Left lung (tissue), 10 donors: ENCODE results near the gene MBP. TPM values are rescaled to one million over a fixed set of nuclear protein-coding genes. Genes with fewer than 3 reads are reported as not detected.

Source experiments
- ATAC-seq: fragments of 200-7000 bp; cut with Tn5 transposase; one replicate; pipeline ENCODE4 v1.9.1; 2020; ENCODE audit warnings: moderate library complexity
- DNase-seq, 4 donors: peaks; one replicate each; pipeline ENCODE4 v3.0.0-alpha.2; 2013 to 2020
- H3K27ac ChIP-seq, 2 donors: fragments of 200-600 bp; sonication (generic) in 1 of 2; one replicate each; pipeline versions ENCODE4 v1.5.0 to v1.8.0; 2020 to 2021
- H3K27me3 ChIP-seq, 2 donors: fragments of 200-600 bp; sonication (generic) in 1 of 2; one replicate each; pipeline versions ENCODE4 v1.5.0 to v1.8.0; 2020 to 2021
- H3K36me3 ChIP-seq, 2 donors: fragments of 200-600 bp; sonication (generic) in 1 of 2; one replicate each; pipeline versions ENCODE4 v1.5.0 to v1.8.0; 2020 to 2021
- H3K4me1 ChIP-seq, 2 donors: fragments of 200-600 bp; one replicate each; pipeline ENCODE4 v1.8.0; 2021
- H3K4me3 ChIP-seq, 2 donors: fragments of 200-600 bp; sonication (generic) in 1 of 2; one replicate each; pipeline versions ENCODE4 v1.5.0 to v1.8.0; 2020 to 2021; ENCODE audit warnings: mild to moderate bottlenecking in 1 of 2
- H3K9me3 ChIP-seq, 2 donors: fragments of 200-600 bp; sonication (generic) in 1 of 2; one replicate each; pipeline versions ENCODE4 v1.5.0 to v1.8.0; 2020 to 2021
- intact Hi-C, 2 donors: fragments of 100-400 bp; cut with DNase I; formaldehyde crosslinking; loops; one replicate each; pipeline versions ENCODE4 v1.11.2 to v1.14.2; 2022
- polyA plus RNA-seq, 6 donors: library from polyadenylated mRNA; unstranded; fragments of 120-200 nt; gene quantifications; one replicate each; pipeline ENCODE4 v1.2.1, GENCODE V29; 2013; ENCODE audit not compliant: insufficient read length in 6 of 6
- total RNA-seq, 2 donors: library from RNA; stranded (reverse); fragmentation: NEBNext Ultra II Directional; extraction: Animal tissue kit (Norgen Biotek cat#: 25700); gene quantifications; one replicate each; pipeline ENCODE4 v1.2.1, GENCODE V29; 2021
- TF ChIP-seq, protein P1 (sequence below), 2 donors: fragments of 200-600 bp; sonication (generic) in 1 of 2; IDR thresholded peaks; one replicate each; pipeline versions ENCODE4 v1.5.0 to v1.8.0; 2021; ENCODE audit warnings: antibody characterized with exemption in 2 of 2
- donor health status: DM: no; HTN: yes; CAD: no.
- donor health status: DM: no; HTN: no; CAD: no.

MBP gene
- total and polyA plus RNA-seq, 8 donors: 8.8 to 56.7 (median 10.8) TPM

DNA sequence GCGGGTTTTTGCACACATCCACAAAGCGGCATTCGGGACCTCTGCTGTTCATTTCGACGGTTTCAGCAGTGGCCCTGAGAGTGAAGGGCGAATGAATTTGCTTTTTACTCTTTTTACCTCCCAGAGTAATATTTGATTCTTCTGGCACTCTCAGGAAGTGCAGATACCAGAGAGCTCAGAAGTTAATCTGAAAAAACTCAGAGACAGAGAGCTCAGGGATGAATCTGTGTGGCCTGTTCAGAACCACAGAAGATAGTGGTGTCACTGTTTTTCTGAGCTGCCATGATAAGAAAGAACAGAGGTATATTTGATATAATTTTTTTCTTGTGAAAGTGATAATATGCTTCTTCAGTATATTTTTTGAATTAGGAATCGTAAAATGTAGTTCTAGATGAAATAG is 129.3 kb downstream of the MBP start:
- DNase-seq (no peak), ATAC-seq (no peak)
- Histone ChIP-seq H3K9me3 (no peaks in the 10 kb centered on the region), H3K4me3 (no peak overlapping the region), H3K36me3 (peaks cover 0 to 3% of the 10 kb centered on the region in 2 donors), H3K4me1 (peaks cover 0 to 46% of the 10 kb centered on the region in 2 donors), H3K27me3 (no peaks in the 10 kb centered on the region), H3K27ac (no peak overlapping the region)
- intact Hi-C loops: no loop called here
- TF ChIP-seq, protein P1, sequence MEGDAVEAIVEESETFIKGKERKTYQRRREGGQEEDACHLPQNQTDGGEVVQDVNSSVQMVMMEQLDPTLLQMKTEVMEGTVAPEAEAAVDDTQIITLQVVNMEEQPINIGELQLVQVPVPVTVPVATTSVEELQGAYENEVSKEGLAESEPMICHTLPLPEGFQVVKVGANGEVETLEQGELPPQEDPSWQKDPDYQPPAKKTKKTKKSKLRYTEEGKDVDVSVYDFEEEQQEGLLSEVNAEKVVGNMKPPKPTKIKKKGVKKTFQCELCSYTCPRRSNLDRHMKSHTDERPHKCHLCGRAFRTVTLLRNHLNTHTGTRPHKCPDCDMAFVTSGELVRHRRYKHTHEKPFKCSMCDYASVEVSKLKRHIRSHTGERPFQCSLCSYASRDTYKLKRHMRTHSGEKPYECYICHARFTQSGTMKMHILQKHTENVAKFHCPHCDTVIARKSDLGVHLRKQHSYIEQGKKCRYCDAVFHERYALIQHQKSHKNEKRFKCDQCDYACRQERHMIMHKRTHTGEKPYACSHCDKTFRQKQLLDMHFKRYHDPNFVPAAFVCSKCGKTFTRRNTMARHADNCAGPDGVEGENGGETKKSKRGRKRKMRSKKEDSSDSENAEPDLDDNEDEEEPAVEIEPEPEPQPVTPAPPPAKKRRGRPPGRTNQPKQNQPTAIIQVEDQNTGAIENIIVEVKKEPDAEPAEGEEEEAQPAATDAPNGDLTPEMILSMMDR (IDR thresholded peaks at IDR 0.05): no peak

DNA sequence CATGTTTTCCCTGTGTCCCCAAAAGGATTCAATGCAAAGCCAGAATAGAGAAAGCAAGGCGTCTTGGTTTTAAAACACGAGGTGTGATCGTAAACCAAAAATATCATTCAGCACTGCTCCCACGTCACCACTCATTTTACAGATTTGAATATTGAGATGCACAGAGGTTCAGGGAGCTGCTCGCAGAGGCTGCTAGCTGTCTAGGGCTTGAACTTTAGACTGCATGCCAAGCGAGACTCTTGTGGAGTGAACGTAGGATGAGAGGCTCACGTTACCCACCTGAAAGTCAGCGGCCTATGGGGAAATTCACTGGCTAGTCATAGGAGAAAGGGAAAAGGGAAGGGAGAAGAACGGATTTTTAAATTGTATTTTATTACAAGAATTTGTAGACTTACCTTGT is 130.1 kb downstream of the MBP start:
- Histone ChIP-seq H3K27me3 (no peaks in the 10 kb centered on the region), H3K4me1 (peaks cover 0 to 45% of the 10 kb centered on the region in 2 donors), H3K9me3 (no peaks in the 10 kb centered on the region), H3K27ac (no peak overlapping the region), H3K4me3 (no peak overlapping the region), H3K36me3 (no peaks in the 10 kb centered on the region)
- DNase-seq (no peak), ATAC-seq (no peak)
- intact Hi-C loops: no loop called here
- TF ChIP-seq, protein P1 (IDR thresholded peaks at IDR 0.05): no peak

DNA sequence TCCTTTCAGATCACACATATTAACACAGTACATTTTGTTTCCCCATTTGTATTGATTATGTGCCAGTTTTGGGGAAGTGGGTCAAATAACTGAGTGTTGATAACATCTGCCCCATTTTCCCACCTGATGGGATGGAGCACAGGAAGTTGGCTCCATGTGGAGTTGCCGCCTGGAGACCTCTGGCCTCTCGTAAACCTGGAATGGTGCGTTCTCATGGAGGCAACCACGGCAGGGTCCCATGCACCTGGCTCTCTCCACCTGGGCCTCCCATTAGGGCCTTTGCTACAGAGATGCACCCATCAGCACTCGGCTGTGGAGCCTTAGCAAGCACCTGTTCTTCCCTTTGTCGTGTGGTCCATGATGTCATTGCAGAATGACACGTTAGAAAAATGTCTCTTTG is 130.6 kb downstream of the MBP start:
- no peak overlapping the region for H3K4me3 ChIP-seq
- no peak overlapping the region for H3K27ac ChIP-seq
- DNase-seq: no peak
- TF ChIP-seq, protein P1 (IDR thresholded peaks at IDR 0.05): no peak
- ATAC-seq: no peak
- H3K27me3 ChIP-seq: no peaks in the 10 kb centered on the region
- peaks cover 0 to 40% of the 10 kb centered on the region in 2 donors for H3K4me1 ChIP-seq
- no peaks in the 10 kb centered on the region for H3K9me3 ChIP-seq
- intact Hi-C loops: no loop called here
- H3K36me3 ChIP-seq: no peaks in the 10 kb centered on the region

DNA sequence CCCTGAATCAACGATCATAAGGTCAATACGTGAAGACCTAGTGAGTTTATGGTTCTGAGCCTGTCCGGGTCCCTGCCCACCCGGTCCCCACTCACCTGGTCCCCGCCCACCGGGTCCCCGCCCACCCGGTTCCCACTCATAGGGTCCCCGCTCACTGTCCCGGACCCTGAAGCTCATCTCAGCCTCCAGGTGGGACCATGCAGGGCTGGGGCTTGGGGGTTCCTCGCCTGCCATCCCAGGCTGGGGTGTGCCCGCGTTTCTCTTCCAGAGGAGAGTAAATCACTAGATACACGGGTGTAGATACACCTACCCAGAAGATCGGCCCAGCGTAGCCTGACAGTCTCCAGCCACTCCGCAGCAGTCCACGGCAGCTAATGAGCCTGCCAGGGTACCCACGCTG is 131.5 kb downstream of the MBP start:
- Histone ChIP-seq H3K4me1 (peaks cover 0 to 31% of the 10 kb centered on the region in 2 donors), H3K4me3 (no peak overlapping the region), H3K27me3 (no peaks in the 10 kb centered on the region), H3K36me3 (no peaks in the 10 kb centered on the region), H3K27ac (no peak overlapping the region), H3K9me3 (no peaks in the 10 kb centered on the region)
- ATAC-seq (no peak), DNase-seq (peak in 1 of 4 donors; percentile 72)
- intact Hi-C loops: no loop called here
- TF ChIP-seq, protein P1 (IDR thresholded peaks at IDR 0.05): no peak

DNA sequence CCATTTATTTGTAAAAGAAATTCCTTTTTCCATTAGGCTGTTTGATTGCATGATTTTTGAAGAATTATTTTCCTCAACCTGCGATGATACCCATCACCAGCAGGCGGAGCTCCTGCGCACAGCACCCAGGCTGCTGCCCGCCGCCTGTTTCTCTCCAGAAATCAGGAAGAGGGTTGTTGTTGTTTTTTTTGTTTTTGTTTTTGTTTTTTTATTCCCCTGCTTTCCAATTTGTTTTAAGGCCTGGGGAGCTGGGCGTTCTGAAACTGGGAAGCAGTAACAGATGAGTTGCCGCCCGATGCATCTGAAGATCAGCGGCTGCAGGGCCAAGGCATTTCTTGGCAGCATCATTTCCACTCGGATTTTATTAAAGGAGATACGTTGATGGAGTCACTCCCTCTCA is 132.1 kb downstream of the MBP start:
- intact Hi-C loops: no loop called here
- no peak overlapping the region for H3K4me3 ChIP-seq
- peak in 3 of 4 donors; percentile 39 to 90 (median 61) for DNase-seq
- H3K27me3 ChIP-seq: no peaks in the 10 kb centered on the region
- no peaks in the 10 kb centered on the region for H3K36me3 ChIP-seq
- TF ChIP-seq, protein P1 (IDR thresholded peaks at IDR 0.05): peak; percentile 86 to 98
- ATAC-seq: peak; percentile 88
- H3K9me3 ChIP-seq: no peaks in the 10 kb centered on the region
- H3K27ac ChIP-seq: no peak overlapping the region
- peaks cover 0 to 26% of the 10 kb centered on the region in 2 donors for H3K4me1 ChIP-seq
